A204.1 (cell line): ENCODE data around the gene UBE3B.

ENCODE experiments used
- FAIRE-seq: peaks from 2 replicates; lab custom pipeline; 2012; peaks lifted over from hg19 to GRCh38; lab: Jason Lieb, UNC

Gene UBE3B

DNA sequence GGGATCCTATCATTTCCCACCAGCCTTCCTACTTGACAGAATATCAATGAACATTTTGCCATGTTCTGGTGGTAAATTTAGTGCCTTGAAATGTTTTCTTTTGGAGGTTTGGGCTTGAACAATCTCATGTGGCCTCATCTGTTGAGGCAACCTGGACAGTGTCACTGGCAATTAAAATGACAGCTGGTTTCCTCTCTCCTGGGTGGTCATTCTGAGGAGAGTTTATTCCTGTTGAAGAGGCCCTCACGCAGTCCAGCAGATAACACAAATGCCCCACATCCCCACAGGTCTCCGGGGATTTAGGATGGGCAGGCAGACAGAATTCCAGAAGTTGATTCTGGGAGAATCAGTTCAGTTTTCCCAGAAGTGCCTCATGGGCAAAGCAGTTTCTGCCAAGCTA is 54.0 kb downstream of the UBE3B start:
- no peak for FAIRE-seq

DNA sequence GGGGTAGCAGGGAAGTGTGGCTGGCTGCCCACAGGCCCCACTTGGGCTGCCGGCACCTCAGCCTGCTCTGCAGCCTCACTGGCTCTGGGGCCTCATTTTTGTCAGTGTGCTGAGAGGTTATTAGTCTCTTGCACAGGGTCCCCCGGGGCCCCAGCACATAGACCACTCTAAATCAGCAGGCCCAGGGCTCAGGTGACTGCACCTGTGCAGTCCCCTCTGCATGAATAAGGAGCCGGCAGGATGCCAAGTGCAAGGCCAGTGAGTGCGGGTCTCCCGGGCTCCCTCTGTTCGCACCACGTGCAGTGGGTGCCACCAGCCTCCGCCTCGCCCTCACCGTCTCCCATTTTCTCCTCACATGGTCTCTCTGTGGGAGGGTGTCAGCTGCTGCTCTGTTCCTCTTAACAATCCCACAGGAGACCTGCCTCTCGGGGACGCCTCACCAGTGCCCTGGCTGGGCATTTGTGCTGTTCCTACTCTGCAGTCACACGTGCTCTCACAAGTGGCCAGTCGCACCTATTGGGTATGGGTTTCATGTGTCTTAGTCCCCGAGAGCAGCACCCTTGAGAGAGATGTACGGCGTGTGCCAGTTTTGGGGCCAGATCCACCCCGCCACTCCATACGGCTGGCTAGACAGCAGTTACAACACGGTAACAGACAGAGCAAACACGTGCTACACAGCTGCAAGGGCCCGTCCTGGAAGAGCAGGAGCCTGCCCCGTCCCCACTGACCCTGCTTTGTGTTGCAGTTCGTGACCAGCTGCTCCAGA is 55.5 kb downstream of the UBE3B start:
- no peak for FAIRE-seq

DNA sequence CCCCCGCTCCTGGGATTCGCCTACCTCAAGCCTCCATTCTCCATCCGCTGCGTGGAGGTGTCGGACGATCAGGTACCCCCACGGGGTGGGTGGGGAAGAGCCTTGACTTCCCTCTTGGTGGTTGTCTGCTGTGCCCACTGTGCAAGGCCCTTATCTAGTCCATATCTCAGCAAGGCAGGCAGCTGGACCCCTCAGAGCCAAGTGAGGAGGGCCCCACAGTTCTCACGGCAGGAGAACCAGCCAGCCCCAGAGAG is 56.0 kb downstream of the UBE3B start:
- no peak for FAIRE-seq

DNA sequence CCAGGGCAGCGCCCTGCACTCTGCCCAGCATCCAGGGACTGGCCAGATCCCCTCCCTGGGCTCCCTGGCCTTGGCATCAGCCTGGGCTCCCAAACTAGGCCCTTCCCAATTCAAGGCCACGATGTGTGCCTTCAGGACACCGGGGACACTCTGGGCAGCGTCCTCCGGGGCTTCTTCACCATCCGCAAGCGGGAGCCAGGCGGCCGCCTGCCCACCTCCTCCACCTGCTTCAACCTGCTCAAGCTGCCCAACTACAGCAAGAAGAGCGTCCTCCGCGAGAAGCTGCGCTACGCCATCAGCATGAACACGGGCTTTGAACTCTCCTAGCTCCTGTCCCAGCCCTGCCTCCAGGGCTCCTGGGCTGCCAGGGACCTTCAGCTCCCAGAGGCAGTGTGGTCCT is 57.0 kb downstream of the UBE3B start:
- no peak for FAIRE-seq

DNA sequence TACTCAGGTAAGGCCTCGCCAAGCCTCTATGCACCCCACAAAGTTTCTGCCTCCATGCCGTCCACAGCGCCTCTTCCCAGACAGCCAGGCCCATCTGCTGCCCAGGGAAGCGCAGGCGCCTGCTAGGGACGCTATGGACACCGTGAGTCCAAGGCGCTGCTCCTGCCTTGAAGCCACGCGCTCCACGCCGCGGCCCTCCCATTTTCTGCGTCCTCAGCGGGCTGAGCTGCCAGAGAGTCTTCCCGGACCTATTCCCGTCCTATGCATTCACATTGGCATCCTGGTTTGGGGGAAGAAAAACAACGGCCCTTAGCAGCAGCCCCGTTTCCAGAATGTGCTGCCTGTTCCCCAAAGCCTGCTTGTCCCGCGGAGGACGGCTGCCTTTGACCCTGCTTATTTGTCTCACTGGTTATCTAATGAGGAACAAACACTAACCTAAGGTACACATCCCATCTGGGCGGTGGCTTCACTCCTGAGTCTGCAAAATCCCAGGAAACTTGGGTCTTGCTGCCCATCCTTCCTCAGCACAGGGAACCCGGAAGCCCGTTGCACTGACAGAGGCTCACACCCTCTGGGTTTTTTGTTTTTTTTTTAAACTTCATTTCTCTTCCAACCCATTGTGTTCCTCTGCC is 57.9 kb downstream of the UBE3B start:
- no peak for FAIRE-seq

DNA sequence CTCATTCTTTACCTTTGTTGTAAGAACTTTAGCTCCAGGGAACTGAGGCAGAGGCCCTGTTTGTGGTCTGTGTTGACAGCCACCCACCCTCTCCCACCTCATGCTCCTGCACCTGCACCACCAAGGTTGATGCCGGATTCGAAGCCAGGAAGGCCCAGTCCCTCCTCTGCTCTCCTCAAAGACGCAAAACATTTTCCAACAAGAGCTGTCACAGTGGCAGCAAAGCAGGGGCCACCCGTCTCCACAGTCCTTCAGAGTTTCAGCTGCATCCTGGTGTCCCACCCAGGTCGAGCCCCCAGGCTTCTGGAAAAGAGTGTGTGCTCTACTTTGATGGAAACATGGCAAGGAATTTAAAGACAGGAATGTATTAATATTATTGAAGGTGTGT is 58.4 kb downstream of the UBE3B start:
- no peak for FAIRE-seq

DNA sequence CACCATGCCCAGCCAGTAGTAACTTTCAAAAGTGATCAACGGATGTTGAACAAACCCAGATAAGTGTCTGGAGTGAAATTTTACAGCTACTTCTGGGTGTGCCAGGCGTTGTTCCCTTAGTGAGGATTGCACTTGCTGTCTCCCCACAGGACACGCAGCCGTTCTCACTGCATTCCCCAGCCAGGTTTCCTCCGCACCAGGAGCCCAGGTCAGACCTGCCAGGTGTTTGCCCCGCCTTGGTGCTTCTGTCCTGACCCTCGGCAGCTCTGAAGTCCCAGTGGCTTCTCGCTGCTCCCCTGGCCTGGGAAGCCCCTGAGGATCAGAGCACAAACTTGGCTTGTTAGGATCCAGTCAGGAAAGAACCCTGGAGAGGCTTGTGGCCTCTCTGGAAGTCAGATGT is 59.7 kb downstream of the UBE3B start:
- no peak for FAIRE-seq

DNA sequence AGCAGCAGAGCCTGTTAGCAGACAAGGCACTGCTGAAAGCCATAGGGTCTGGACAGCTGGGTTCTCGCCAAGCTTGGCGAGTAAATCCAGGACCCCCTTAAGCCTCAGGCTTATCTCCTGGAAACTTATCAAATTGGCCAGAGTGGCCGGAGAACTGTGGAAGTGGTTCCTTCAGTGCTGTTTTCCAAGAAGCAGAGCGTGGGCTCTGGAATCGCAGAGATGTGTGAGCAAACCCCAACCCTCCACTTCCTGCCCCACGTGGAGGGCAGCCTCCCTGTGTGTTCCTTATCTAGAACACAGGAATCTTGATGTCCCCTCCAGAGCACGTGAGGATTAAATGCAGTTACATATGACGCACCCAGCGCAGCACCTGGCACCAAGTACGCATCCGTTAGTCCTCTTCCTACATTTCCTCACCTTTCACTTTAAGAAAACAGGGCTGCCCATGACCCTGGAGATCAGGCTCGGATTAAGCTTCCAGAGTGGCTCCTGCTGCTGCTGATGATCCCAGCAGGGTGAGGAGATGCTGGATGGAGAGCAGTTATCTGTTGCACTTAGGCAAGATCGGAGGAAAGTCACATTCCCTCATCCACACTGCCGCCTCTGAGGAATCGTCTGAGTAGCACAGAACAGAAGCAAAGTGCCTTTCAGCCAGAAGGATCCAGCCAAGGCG is 60.9 kb downstream of the UBE3B start:
- no peak for FAIRE-seq

DNA sequence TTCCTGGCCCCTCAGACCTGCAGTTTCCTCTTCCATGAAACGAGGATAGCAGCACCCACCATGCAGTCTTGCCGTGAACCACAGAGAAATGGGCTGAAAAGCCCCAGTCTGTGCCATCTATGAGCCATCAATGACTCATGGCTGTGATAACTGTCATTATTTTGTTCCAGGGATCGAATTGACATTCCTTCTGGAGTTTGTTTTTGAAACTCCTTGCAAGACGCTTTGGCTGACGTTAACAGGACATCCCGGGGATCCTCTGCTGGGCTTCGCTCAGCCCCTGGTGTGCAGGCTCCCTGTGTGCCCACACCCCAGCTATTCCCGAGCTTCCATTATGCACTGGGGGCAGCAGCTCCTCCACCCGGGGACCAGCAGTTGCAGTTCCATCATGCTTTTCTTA is 62.1 kb downstream of the UBE3B start:
- no peak for FAIRE-seq

DNA sequence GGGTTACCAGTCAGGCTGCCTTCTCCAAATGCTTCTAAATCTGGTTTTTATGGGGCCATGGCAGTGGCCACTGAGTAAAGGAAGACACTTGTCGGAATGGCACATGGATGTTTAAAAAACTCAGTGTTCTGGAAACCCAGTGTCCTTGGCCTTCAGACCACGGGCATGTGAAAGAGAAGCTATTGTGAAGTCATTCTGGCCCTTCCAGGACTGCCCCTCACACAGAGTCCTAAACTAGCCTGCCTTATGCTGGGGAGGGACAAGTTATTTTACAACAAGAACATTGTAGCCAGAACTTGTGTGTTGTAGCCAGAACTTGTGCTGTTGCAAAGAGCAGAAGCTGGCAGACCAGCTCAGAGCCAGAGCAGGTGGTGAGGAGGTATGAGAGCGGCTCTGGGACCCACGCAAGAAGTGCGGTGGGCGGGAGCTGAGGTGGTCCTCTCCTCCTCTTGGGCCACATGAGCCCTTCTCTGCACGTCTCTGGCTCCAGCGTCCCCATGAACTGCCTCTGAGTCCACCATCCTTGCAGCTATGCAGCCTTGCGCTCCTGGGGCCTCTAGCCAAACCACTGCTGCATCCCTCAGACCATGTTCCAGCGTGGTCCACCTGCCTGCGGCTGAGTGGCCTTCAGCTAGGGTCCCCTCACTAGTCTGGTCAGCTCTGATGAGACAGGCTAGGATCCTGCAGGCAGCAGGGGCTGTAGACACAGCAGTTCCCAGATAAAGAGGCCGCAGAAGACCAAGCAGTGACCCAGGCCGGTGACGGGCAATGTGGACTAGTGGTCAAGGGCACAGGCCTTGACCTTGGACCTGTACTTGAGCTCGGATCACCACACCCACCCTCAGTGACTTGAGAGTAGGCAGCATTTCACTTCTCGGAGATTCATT is 63.3 kb downstream of the UBE3B start:
- FAIRE-seq, result no peak

DNA sequence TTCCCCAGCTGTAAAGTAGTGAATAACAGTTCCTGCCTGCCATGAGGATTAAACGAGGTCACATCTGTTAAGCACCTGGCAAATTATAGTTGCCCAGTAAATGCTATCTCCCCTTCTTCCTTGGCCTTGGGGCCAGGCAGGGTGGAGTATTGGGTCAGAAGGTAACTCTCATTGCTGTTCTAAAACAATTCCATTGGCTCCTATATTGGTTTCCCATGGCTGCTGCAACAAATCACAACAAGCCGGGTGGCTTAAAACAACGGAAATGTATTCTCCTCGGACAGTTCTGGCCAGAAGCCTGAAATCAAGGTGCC is 63.9 kb downstream of the UBE3B start:
- no peak for FAIRE-seq

DNA sequence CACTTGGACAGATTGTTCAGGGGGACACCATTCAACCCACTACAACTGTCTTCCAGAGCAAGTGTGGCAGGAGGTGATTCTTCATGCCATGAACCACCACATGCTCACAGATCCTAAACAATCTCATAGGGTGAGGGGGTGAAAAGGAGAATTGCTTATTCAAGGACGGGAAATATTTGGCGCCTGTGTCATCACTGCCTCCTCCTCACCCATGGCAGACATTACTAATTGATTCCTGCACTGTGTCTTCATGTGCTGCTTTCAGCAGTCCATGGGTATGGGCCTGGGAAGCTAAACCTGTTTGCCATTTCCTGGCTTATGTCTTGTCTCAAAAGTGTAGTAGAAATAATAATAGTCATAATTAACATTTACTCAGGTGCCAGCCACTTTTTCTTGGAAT is 64.6 kb downstream of the UBE3B start:
- FAIRE-seq, result no peak

DNA sequence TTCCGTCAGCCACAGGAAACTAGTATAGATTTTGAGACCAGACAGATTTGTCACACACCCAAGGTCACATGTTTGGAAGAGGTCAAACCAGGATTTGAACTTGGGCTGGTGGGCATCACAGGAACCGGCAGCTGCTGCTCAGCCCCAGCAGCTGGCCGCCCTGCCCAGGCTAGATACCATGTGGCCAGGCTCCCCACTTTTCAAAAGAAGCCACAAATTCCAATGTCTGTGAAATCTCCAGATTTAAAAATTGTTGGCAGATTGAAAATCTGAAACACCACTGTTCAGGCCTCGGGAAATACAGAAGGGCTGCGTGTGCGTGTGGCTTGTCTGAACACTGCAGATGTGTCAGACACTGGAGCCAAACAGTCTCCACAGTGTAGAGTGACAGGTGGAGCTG is 65.4 kb downstream of the UBE3B start:
- no peak for FAIRE-seq

DNA sequence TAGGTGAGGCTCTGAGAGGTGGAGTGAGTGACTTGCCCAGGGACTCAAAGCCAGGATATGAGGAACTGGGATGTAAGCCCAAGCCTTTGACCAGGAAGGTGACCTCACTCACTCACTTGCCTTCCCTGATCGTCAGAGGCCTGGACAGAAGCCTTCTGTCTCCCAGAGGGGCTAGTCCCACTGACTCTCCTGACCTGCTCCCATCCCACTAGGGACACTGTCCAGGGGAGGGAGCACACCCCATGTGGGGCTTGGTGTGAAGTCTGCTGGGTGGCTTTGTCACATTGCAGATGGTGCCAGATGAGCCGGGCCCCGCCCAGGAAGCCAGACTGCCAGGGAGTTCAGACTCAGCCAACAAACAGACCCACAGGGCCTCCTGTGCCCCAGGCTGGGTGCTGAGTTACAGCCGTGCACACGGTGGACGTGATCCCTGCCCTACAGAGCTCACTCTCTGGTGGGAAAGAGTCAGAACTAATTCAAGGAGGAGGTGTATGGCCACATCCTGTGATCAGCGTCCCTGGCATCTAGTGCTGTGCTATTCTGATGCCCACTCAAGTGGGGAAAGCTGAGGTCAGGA is 67.6 kb downstream of the UBE3B start:
- FAIRE-seq, result no peak

DNA sequence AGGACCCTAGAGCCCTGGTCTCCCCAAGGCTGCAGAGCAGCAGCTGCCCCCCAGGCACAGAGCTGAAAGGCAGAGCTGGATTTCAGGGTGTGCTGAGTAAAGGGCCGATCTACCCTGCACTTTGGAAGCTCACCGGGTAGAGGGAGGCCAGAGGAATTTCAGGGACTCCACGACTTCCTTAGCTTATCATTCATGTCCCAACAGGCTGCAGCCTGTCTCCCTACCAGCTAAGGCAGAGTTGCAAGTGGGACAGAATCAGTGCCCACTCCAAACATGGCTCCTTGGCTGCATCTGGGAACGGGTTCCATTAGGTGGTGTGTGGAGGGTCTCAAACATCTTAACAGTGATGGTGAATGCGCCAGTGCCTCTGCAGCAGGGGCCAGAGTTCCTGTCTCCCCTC is 68.4 kb downstream of the UBE3B start:
- FAIRE-seq, result no peak

DNA sequence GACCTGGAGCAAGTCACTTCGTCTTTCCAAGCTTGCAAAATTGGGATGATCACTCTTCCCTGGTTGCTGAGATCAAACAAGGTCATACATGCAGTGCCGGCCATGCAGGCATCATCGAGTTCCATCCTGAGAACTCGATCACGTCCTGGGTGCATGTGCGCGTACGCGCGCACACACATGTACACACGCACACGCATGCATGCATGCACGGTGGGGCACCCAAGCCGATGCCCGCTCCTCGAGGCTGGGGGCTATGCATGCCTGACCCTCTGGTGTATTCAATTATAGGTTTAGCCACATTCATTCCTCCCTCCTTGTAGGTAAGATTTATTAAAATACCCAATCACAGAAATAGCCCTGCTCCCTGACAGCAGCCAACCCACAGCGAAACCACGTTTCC is 69.9 kb downstream of the UBE3B start:
- no peak for FAIRE-seq

DNA sequence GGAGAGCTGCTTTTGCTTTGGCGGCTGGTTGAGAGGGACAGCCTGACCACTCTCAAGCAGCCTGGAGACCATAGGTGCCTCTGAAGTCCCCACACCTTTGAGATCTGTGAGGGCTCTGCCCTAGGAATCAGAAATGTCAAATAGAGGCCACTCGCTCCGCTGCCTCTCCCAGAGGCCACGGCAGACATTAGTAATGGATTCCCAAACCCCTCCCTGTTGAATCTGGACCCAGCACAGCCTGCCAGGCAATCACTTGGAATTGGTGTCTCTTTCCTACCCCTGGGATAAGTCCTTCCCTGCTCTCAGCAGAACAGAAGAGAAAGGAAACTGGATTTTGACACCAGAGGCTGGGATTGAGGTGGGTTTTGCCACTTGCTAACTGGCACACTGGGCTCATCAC is 70.8 kb downstream of the UBE3B start:
- FAIRE-seq, result no peak

DNA sequence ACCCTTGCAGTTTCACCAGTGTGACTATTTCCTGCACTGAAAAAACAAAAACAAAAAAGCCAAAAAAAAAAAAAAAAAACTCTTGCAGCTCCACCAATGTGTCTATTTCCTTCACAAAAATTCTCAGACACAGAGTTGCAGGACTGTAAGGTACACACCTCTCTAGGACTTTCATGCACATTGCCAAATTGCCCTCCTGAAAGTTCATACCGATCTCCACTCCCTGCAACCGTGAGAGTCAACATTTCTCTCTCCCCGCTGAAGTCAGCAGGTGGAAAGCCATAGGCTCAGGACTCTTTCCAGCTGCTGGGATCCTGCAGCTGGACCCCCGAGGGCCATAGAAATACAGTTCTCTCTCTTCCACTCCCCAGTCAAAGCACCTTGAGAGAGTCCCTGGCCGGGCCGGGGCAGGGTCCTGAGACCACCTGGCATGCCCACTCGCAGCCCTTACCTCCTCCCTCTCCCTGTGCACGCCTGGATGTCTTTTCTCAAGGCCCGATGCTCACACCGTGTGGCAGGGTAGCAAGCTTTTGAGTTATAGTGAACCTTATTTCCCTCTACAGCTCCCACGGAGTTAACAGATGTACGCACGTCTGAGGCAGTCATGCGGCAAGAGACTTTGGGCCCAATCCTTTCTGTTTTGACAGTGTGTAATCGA is 72.3 kb downstream of the UBE3B start:
- no peak for FAIRE-seq

DNA sequence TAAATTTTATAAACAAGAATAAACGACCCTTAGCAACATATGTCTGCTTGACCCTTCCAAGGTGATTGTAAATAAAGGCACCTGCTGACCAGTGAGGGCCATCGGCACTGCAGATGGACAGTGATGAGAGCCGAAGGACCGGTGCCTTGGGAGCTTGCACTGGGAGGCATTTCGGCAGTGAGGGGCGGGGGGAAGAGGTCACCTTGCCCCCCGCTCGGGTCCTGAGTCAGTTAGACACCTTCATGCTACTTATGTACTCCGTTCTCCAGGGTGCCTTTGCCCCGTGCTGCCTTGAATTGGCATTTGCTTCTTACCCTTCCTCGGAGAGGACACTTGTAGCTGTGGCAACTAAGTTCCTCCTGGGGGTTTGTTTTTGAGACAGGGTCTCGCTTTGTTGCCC is 72.8 kb downstream of the UBE3B start:
- no peak for FAIRE-seq

DNA sequence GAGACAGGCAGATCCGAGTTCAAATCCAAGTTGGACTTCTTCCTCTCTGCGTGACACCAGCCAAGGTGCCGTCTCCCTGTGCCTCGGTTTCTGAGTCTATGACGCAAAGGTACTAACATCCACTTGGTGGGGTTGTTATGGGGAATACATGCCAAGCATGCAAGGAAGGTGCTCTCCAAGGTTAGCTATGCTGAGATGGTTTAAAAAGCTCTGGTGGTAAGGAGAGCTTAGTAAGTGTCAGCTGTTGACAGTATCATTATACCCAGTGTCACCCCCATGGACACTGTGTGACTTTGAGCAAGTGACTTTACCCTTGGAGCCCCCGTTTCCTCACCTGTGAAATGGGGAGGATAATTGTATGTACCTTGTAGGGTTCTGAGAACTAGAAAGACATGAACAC is 73.7 kb downstream of the UBE3B start:
- no peak for FAIRE-seq

DNA sequence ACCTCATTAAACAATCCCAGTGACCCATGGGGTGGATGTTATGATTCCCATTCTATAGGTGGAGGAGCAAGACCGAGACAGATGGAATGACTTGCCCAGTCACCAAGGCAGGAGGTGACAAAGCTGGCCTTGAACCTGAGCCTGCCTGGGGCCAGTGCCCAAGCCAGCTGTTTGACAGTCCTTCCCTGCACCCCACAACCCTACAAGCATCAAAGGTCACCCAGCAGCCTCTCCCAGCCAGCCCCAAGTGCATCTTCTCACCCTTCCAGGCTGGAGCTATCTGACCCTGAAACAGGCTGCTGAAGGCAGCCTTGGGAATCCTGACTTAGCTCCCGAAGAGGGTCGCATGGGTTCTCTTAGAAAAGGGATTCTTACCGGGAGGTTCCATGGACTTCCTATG is 75.5 kb downstream of the UBE3B start:
- no peak for FAIRE-seq

DNA sequence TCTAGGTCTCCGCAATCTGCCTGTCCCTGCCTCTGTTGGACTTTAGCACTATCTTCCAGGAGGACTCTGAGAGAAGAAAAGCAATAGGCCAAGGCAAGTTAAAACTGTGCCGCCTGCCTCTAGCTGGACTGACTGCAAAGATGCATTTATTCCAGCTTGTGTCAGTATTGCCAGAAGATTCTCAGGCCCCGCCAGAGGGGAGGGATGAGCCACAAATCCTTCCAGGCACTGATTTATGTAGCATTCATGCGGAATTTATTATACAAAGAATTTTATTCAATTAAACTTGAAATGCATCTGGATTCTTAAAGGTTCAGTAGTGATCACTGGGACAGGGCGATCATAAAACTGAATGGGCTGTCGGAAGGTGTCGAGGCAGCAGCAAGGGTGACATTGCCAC is 76.0 kb downstream of the UBE3B start:
- FAIRE-seq, result no peak
